ENCODE data around the gene PKMYT1. TPM values are rescaled to one million over a fixed set of nuclear protein-coding genes. Genes with fewer than 3 reads are reported as not detected.
A peak's percentile ranks its signal among the peaks of the same experiment; 100 is the strongest.

PKMYT1 gene
- total and polyA plus RNA-seq, 9 of the 15 experiments (the other 6 are each of a cell fraction or from before 2014, with no cell fraction given) = 8.7 to 201 (median 37.8) TPM

- no peak overlapping the region for H3K4me2 ChIP-seq (ENCODE audit: insufficient read depth, low read length)
- ChIA-PET POLR2A (interaction anchor here (1.0 to 1.3 kb wide), 2 partner anchors 9 to 20 kb away, joined by 3 read pairs; no protein-coding TSS in a partner anchor), CTCF (ENCODE audit: low intra/inter-chr PET ratio) (no interaction called here)
- H3K9me3 ChIP-seq (replicated peaks; ENCODE audit: control insufficient read depth, insufficient read depth, low read depth, low read length) = no peaks in the 10 kb centered on the region
- 95% methylated on average over 6 of the region's 7 CpGs for WGBS (ENCODE audit: insufficient coverage, low coverage, missing lambda C conversion rate)
- ATAC-seq (no peak), DNase-seq (ENCODE audit: extremely low read depth in 1 of 4, low spot score in 3 of 4) (no peak), FAIRE-seq (no peak)
- intact Hi-C loops (cut with micrococcal nuclease) = no loop called here
- peak overlapping the region in 1 of 2 experiments; percentile 79; a peak in 2 of 4 replicates for H3K9ac ChIP-seq (ENCODE audit: insufficient read depth in 1 of 2, low read depth in 2 of 2, low read length in 2 of 2)
- no peaks in the 10 kb centered on the region for H3K27me3 ChIP-seq (ENCODE audit: control insufficient read depth in 2 of 2, insufficient read depth in 2 of 2, low read length in 2 of 2)
- H3K4me3 ChIP-seq = no peak overlapping the region
- H2AFZ ChIP-seq (ENCODE audit: low read depth, low read length) = no peak overlapping the region
- H3K79me2 ChIP-seq (ENCODE audit: control insufficient read depth, insufficient read depth, low read length) = peaks cover 50% of the 10 kb centered on the region
- H3K4me1 ChIP-seq (replicated peaks in 1 of 2; ENCODE audit: control insufficient read depth in 2 of 2, insufficient read depth in 2 of 2, low read length in 2 of 2) = peaks cover 0 to 90% of the 10 kb centered on the region in 2 experiments; a peak in 4 of 5 replicates
- no peak overlapping the region for H3K27ac ChIP-seq (ENCODE audit: extremely low read depth, low read depth, low read length)
- peaks cover 83% of the 10 kb centered on the region; the same call in 2 of the 3 replicates for H3K36me3 ChIP-seq (ENCODE audit: control insufficient read depth, insufficient read depth, low read length)
- no TSS peak for BruUV-seq (replicated peaks)
- no peaks in the 10 kb centered on the region for H3K9me1 ChIP-seq (ENCODE audit: control insufficient read depth, insufficient read depth, low read length)
- TF ChIP-seq TRIM24 (IDR thresholded peaks at IDR 0.05) (no peak), RBFOX2 (IDR thresholded peaks at IDR 0.05; ENCODE audit: low read depth, low read length) (peak; percentile 58)
- in situ Hi-C loops (cut with MboI) = no loop called here
- peaks cover 13% of the 10 kb centered on the region for H4K20me1 ChIP-seq (replicated peaks; ENCODE audit: control insufficient read depth, insufficient read depth, low read length)
Observed at GRCh38 chr16:2976201-2976600, 4.0 kb downstream of the PKMYT1 start.

GRCh38 chr16:2975161-2975795, 5.0 kb downstream of the PKMYT1 start:
- in situ Hi-C loops (cut with MboI) = no loop called here
- intact Hi-C loops (cut with micrococcal nuclease) = no loop called here
- Histone ChIP-seq H3K9me3 (replicated peaks; ENCODE audit: control insufficient read depth, insufficient read depth, low read depth, low read length) (no peaks in the 10 kb centered on the region), H3K27me3 (ENCODE audit: control insufficient read depth in 2 of 2, insufficient read depth in 2 of 2, low read length in 2 of 2) (no peaks in the 10 kb centered on the region), H3K4me1 (replicated peaks in 1 of 2; ENCODE audit: control insufficient read depth in 2 of 2, insufficient read depth in 2 of 2, low read length in 2 of 2) (peaks cover 8 to 91% of the 10 kb centered on the region in 2 experiments; a peak in 4 of 5 replicates), H4K20me1 (replicated peaks; ENCODE audit: control insufficient read depth, insufficient read depth, low read length) (peaks cover 22% of the 10 kb centered on the region), H3K9me1 (ENCODE audit: control insufficient read depth, insufficient read depth, low read length) (peaks cover 3% of the 10 kb centered on the region), H3K4me2 (ENCODE audit: insufficient read depth, low read length) (no peak overlapping the region), H3K9ac (ENCODE audit: insufficient read depth in 1 of 2, low read depth in 2 of 2, low read length in 2 of 2) (peak overlapping the region in 1 of 2 experiments; percentile 81; a peak in 1 of 4 replicates), H3K27ac (ENCODE audit: extremely low read depth, low read depth, low read length) (no peak overlapping the region), H3K4me3 (no peak overlapping the region), H3K36me3 (ENCODE audit: control insufficient read depth, insufficient read depth, low read length) (peaks cover 87% of the 10 kb centered on the region; the same call in 2 of the 3 replicates), H2AFZ (ENCODE audit: low read depth, low read length) (no peak overlapping the region), H3K79me2 (ENCODE audit: control insufficient read depth, insufficient read depth, low read length) (peaks cover 51% of the 10 kb centered on the region)
- BruUV-seq (replicated peaks) = no TSS peak
- ChIA-PET POLR2A (interaction anchor here (0.6 to 1.8 kb wide), 6 partner anchors 10 to 1356 kb away, joined by 3 to 8 read pairs (median 4); no protein-coding TSS in a partner anchor), CTCF (ENCODE audit: low intra/inter-chr PET ratio) (no interaction called here)
- no peak for DNase-seq (ENCODE audit: extremely low read depth in 1 of 4, low spot score in 3 of 4)
- ATAC-seq = no peak
- FAIRE-seq = no peak
- 94% methylated on average over 24 of the region's 28 CpGs for WGBS (ENCODE audit: insufficient coverage, low coverage, missing lambda C conversion rate)
- TF ChIP-seq RBM22 (IDR thresholded peaks at IDR 0.05; ENCODE audit: low read depth, low read length, poor library complexity, severe bottlenecking) = peak; percentile 71
- TF ChIP-seq RBFOX2 (IDR thresholded peaks at IDR 0.05; ENCODE audit: low read depth, low read length) = peak; percentile 70
- no peak for TF ChIP-seq TARDBP (IDR thresholded peaks at IDR 0.05)
- TF ChIP-seq SNRNP70 (optimal IDR thresholded peaks at IDR 0.05; ENCODE audit: low read depth, low read length) = no peak
- TF ChIP-seq SIN3A (IDR thresholded peaks at IDR 0.05; ENCODE audit: borderline replicate concordance in 2 of 2, control insufficient read depth in 1 of 2, low read depth in 2 of 2, low read length in 2 of 2) = no peak
- no peak for TF ChIP-seq THAP12 (CRISPR knock-in tag; IDR thresholded peaks at IDR 0.05)
- TF ChIP-seq FOXM1 (IDR thresholded peaks at IDR 0.05; ENCODE audit: low read depth) = no peak
- peak; percentile 67; the same call in 1 of the 2 replicates for TF ChIP-seq FOXM1 (CRISPR knock-in tag; IDR thresholded peaks at IDR 0.05; ENCODE audit: low read depth)
- TF ChIP-seq PHF8 (IDR thresholded peaks at IDR 0.05; ENCODE audit: borderline replicate concordance, low read length) = 0 out of 2 replicates have a peak, but pooled peaks have one; percentile 12
- no peak for TF ChIP-seq SMARCC2 (IDR thresholded peaks at IDR 0.05; ENCODE audit: low read depth)
- 0 out of 2 replicates have a peak, but pooled peaks have one; percentile 25 for TF ChIP-seq GABPB1 (CRISPR knock-in tag; IDR thresholded peaks at IDR 0.05)
